Right ventricle myocardium superior (tissue), 1 donor: Measurements from ENCODE around the gene TTC21A. TPM values are rescaled to one million over a fixed set of nuclear protein-coding genes. Genes with fewer than 3 reads are reported as not detected.

Experiments
- ATAC-seq: fragments of 200-7000 bp; cut with Tn5 transposase; one replicate; pipeline ENCODE4 v1.9.1; 2020; ENCODE audit warnings: mild to moderate bottlenecking; ENCODE audit not compliant: poor library complexity
- DNase-seq: peaks from one replicate; pipeline ENCODE4 v3.0.0-alpha.2; 2020
- intact Hi-C: fragments of 100-400 bp; cut with DNase I; formaldehyde crosslinking; loops from one replicate; pipeline ENCODE4 v1.11.2; 2022
- total RNA-seq: library from RNA; stranded (reverse); fragmentation: NEBNext Ultra II Directional; extraction: Animal tissue kit (Norgen Biotek cat#: 25700); gene quantifications from one replicate; pipeline ENCODE4 v1.2.1, GENCODE V29; 2021
- donor health status: DM: no; HTN: yes; CAD: no; lungs with severe emphysema.

Gene TTC21A
- total RNA-seq, 1 donor from 2014 or later, result 2.0 TPM

- ATAC-seq (no peak), DNase-seq (no peak)
- intact Hi-C loops, result no loop called here
These were observed 24.9 kb downstream of the TTC21A start for GRCh38 chr3:39132096-39133092.

- ATAC-seq (no peak), DNase-seq (no peak)
- intact Hi-C loops, result no loop called here
These were observed 25.6 kb downstream of the TTC21A start for GRCh38 chr3:39133093-39133490.

- intact Hi-C loops, result no loop called here
- ATAC-seq (peak; percentile 4), DNase-seq (no peak)
These were observed 26.3 kb downstream of the TTC21A start for GRCh38 chr3:39133822-39134221.

GRCh38 chr3:39134305-39134704, 26.8 kb downstream of the TTC21A start:
- DNase-seq (no peak), ATAC-seq (no peak)
- intact Hi-C loops, result no loop called here

GRCh38 chr3:39135170-39135805, 27.8 kb downstream of the TTC21A start:
- ATAC-seq (peak; percentile 54), DNase-seq (no peak)
- intact Hi-C loops, result no loop called here

- intact Hi-C loops, result no loop called here
- DNase-seq (no peak), ATAC-seq (no peak)
These were observed 29.3 kb downstream of the TTC21A start for GRCh38 chr3:39136533-39137434.

GRCh38 chr3:39137435-39137936, 30.0 kb downstream of the TTC21A start:
- DNase-seq (no peak), ATAC-seq (no peak)
- intact Hi-C loops, result no loop called here

- intact Hi-C loops, result no loop called here
- ATAC-seq (no peak), DNase-seq (no peak)
These were observed 30.7 kb downstream of the TTC21A start for GRCh38 chr3:39137991-39138803.

GRCh38 chr3:39138804-39139415, 31.4 kb downstream of the TTC21A start:
- ATAC-seq (peak; percentile 73), DNase-seq (peak; percentile 86)
- intact Hi-C loops, result no loop called here

GRCh38 chr3:39139442-39139841, 32.0 kb downstream of the TTC21A start:
- intact Hi-C loops, result no loop called here
- DNase-seq (no peak), ATAC-seq (no peak)

GRCh38 chr3:39140341-39140971, 33.0 kb downstream of the TTC21A start:
- ATAC-seq (no peak), DNase-seq (no peak)
- intact Hi-C loops, result no loop called here

GRCh38 chr3:39141171-39141995, 33.9 kb downstream of the TTC21A start:
- peak; percentile 67 for DNase-seq
- intact Hi-C loops, result no loop called here
- peak; percentile 60 for ATAC-seq

- intact Hi-C loops, result no loop called here
- DNase-seq (no peak), ATAC-seq (peak; percentile 5)
These were observed 34.6 kb downstream of the TTC21A start for GRCh38 chr3:39142067-39142466.

- ATAC-seq (no peak), DNase-seq (no peak)
- intact Hi-C loops, result no loop called here
These were observed 35.8 kb downstream of the TTC21A start for GRCh38 chr3:39143051-39143885.

GRCh38 chr3:39144095-39144747, 36.7 kb downstream of the TTC21A start:
- no peak for ATAC-seq
- intact Hi-C loops, result no loop called here
- no peak for DNase-seq
